Neural progenitor cell (in vitro differentiated cells): ENCODE measurements around the gene PPHLN1. TPM values are rescaled to one million over a fixed set of nuclear protein-coding genes. Genes with fewer than 3 reads are reported as not detected.

Experiments
- DNase-seq: peaks from one replicate; pipeline ENCODE4 v3.0.0-alpha.2; 2016; ENCODE audit warnings: low spot score
- H2AFZ ChIP-seq: fragments of 200-600 bp; sonication (generic); replicated peaks from 2 replicates; pipeline ENCODE4 v1.6.1; 2016; ENCODE audit warnings: antibody characterized with exemption
- H3F3A ChIP-seq: fragments of 200-600 bp; sonication (generic); 2 replicates; pipeline ENCODE4 v1.6.1; 2016; ENCODE audit warnings: antibody characterized with exemption, low read depth
- H3K27ac ChIP-seq: fragments of 200-600 bp; sonication (generic); 2 replicates; pipeline ENCODE4 v1.5.1; 2016; ENCODE audit warnings: mild to moderate bottlenecking
- H3K27me3 ChIP-seq: fragments of 200-600 bp; sonication (generic); 2 replicates; pipeline ENCODE4 v1.6.1; 2016; ENCODE audit warnings: mild to moderate bottlenecking, moderate library complexity
- H3K36me3 ChIP-seq: fragments of 200-600 bp; sonication (generic); 2 replicates; pipeline ENCODE4 v1.5.1; 2016
- H3K4me1 ChIP-seq: fragments of 200-600 bp; sonication (generic); 2 replicates; pipeline ENCODE4 v1.6.1; 2016; ENCODE audit warnings: mixed run types
- H3K4me2 ChIP-seq: fragments of 200-600 bp; sonication (generic); 2 replicates; pipeline ENCODE4 v1.6.1; 2016
- H3K4me3 ChIP-seq: fragments of 200-600 bp; sonication (generic); 2 replicates; pipeline ENCODE4 v1.5.1; 2016
- H3K79me2 ChIP-seq: fragments of 200-600 bp; sonication (generic); 2 replicates; pipeline ENCODE4 v1.6.1; 2016; ENCODE audit warnings: low read depth
- H3K9ac ChIP-seq: fragments of 200-600 bp; sonication (generic); 2 replicates; pipeline ENCODE4 v1.6.1; 2016
- H3K9me3 ChIP-seq: fragments of 200-600 bp; sonication (generic); 2 replicates; pipeline ENCODE4 v1.5.1; 2016; ENCODE audit warnings: low read depth
- H4K20me1 ChIP-seq: fragments of 200-600 bp; sonication (generic); 2 replicates; pipeline ENCODE4 v1.6.1; 2016; ENCODE audit warnings: low read depth
- H3K27ac Mint-ChIP-seq: 3 replicates; pipeline ENCODE4 v1.8.0; 2021; ENCODE audit warnings: mixed read lengths
- H3K27me3 Mint-ChIP-seq: 2 replicates; pipeline ENCODE4 v1.8.0; 2022; ENCODE audit warnings: low read depth, mild to moderate bottlenecking, inconsistent platforms, moderate library complexity, mixed read lengths; ENCODE audit not compliant: insufficient read depth
- H3K36me3 Mint-ChIP-seq: 3 replicates; pipeline ENCODE4 v1.8.0; 2021; ENCODE audit warnings: mixed read lengths
- H3K4me1 Mint-ChIP-seq: 3 replicates; pipeline ENCODE4 v1.8.0; 2021; ENCODE audit warnings: mixed read lengths
- H3K4me3 Mint-ChIP-seq: 3 replicates; pipeline ENCODE4 v1.8.0; 2021; ENCODE audit warnings: mild to moderate bottlenecking, moderate library complexity, mixed read lengths
- H3K9me3 Mint-ChIP-seq: 3 replicates; pipeline ENCODE4 v1.8.0; 2020; ENCODE audit warnings: mixed read lengths
- CTCF ChIP-seq: fragments of 200-600 bp; sonication (generic); IDR thresholded peaks from 2 replicates; pipeline ENCODE4 v1.5.1; 2017; ENCODE audit warnings: antibody characterized with exemption, mild to moderate bottlenecking
- EZH2 ChIP-seq: fragments of 200-600 bp; sonication (generic); IDR thresholded peaks from 2 replicates; pipeline ENCODE4 v1.6.1; 2017; ENCODE audit warnings: antibody characterized with exemption, mild to moderate bottlenecking, moderate library complexity
- EZH2phosphoT487 ChIP-seq: fragments of 200-600 bp; sonication (generic); IDR thresholded peaks from 2 replicates; pipeline ENCODE4 v1.6.1; 2017; ENCODE audit warnings: antibody characterized with exemption
- total RNA-seq: library from RNA; depleted of rRNA; stranded (reverse); fragments of >200 nt; gene quantifications from 2 replicates; pipeline ENCODE4 v1.2.3, GENCODE V29; 2015; ENCODE audit warnings: low replicate concordance

Gene PPHLN1
- total RNA-seq, 1 donor from 2014 or later: 95.5 TPM

- Histone ChIP-seq H3F3A (peaks cover 25% of the 10 kb centered on the region), H3K4me3 (no peak overlapping the region), H3K79me2 (peaks cover 3% of the 10 kb centered on the region), H3K4me1 (peaks cover 47% of the 10 kb centered on the region), H3K9ac (no peak overlapping the region), H3K9me3 (no peaks in the 10 kb centered on the region), H3K27me3 (no peaks in the 10 kb centered on the region), H4K20me1 (no peaks in the 10 kb centered on the region), H3K4me2 (no peak overlapping the region), H3K36me3 (no peaks in the 10 kb centered on the region), H2AFZ (no peak overlapping the region), H3K27ac (no peak overlapping the region)
- Mint-ChIP-seq H3K4me3 (no peak overlapping the region), H3K36me3 (no peaks in the 10 kb centered on the region), H3K27me3 (peaks cover 2% of the 10 kb centered on the region), H3K27ac (no peak overlapping the region), H3K4me1 (peaks cover 49% of the 10 kb centered on the region), H3K9me3 (no peaks in the 10 kb centered on the region)
- DNase-seq: no peak
- TF ChIP-seq EZH2phosphoT487 (no peak), CTCF (no peak), EZH2 (no peak)
Measured at GRCh38 chr12:42473561-42473960, 147.6 kb downstream of the PPHLN1 start.

- DNase-seq: no peak
- peaks cover 3% of the 10 kb centered on the region for H3K79me2 ChIP-seq
- no peak overlapping the region for H3K27ac Mint-ChIP-seq
- TF ChIP-seq EZH2: no peak
- TF ChIP-seq EZH2phosphoT487: no peak
- no peak for TF ChIP-seq CTCF
- no peaks in the 10 kb centered on the region for H4K20me1 ChIP-seq
- H3K4me3 Mint-ChIP-seq: no peak overlapping the region
- peaks cover 2% of the 10 kb centered on the region for H3K27me3 Mint-ChIP-seq
- peaks cover 39% of the 10 kb centered on the region for H3K4me1 ChIP-seq
- H3K9me3 Mint-ChIP-seq: no peaks in the 10 kb centered on the region
- no peak overlapping the region for H3K4me3 ChIP-seq
- H3K9me3 ChIP-seq: no peaks in the 10 kb centered on the region
- H3K4me1 Mint-ChIP-seq: peaks cover 40% of the 10 kb centered on the region
- H3K36me3 Mint-ChIP-seq: no peaks in the 10 kb centered on the region
- H3K9ac ChIP-seq: no peak overlapping the region
- H3K36me3 ChIP-seq: no peaks in the 10 kb centered on the region
- no peak overlapping the region for H3K27ac ChIP-seq
- no peak overlapping the region for H2AFZ ChIP-seq
- peaks cover 32% of the 10 kb centered on the region for H3F3A ChIP-seq
- H3K27me3 ChIP-seq: no peaks in the 10 kb centered on the region
- no peak overlapping the region for H3K4me2 ChIP-seq
Measured at GRCh38 chr12:42474391-42474790, 148.4 kb downstream of the PPHLN1 start.

- no peak overlapping the region for H3K27ac ChIP-seq
- H3K4me1 Mint-ChIP-seq: peaks cover 35% of the 10 kb centered on the region
- no peak overlapping the region for H3K4me2 ChIP-seq
- no peak overlapping the region for H3K4me3 Mint-ChIP-seq
- H3F3A ChIP-seq: peaks cover 27% of the 10 kb centered on the region
- DNase-seq: no peak
- TF ChIP-seq EZH2phosphoT487 (no peak), EZH2 (no peak), CTCF (no peak)
- no peak overlapping the region for H3K4me3 ChIP-seq
- H4K20me1 ChIP-seq: no peaks in the 10 kb centered on the region
- peaks cover 8% of the 10 kb centered on the region for H3K79me2 ChIP-seq
- no peaks in the 10 kb centered on the region for H3K36me3 ChIP-seq
- H2AFZ ChIP-seq: no peak overlapping the region
- peak overlapping the region; percentile 57 for H3K27ac Mint-ChIP-seq
- H3K9me3 ChIP-seq: no peaks in the 10 kb centered on the region
- no peaks in the 10 kb centered on the region for H3K9me3 Mint-ChIP-seq
- no peak overlapping the region for H3K9ac ChIP-seq
- no peaks in the 10 kb centered on the region for H3K36me3 Mint-ChIP-seq
- H3K27me3 Mint-ChIP-seq: peaks cover 2% of the 10 kb centered on the region
- H3K4me1 ChIP-seq: peaks cover 32% of the 10 kb centered on the region
- H3K27me3 ChIP-seq: no peaks in the 10 kb centered on the region
Measured at GRCh38 chr12:42475106-42475505, 149.1 kb downstream of the PPHLN1 start.
